GM12878 (cell line): ENCODE data around the gene ASTN1. TPM values are rescaled to one million over a fixed set of nuclear protein-coding genes. Genes with fewer than 3 reads are reported as not detected.

ENCODE experiments used
- ATAC-seq: fragments of 200-7000 bp; cut with Tn5 transposase; 3 replicates; pipeline ENCODE4 v1.9.1; 2020; ENCODE audit warnings: mild to moderate bottlenecking, moderate library complexity
- BruUV-seq: library from RNA; stranded (reverse); fragments of 400-500 nt; replicated peaks from 2 replicates; lab custom pipeline; 2021; lab: Mats Ljungman, UMichigan
- CTCF ChIA-PET: fragments of 300-600 bp; sonication (Branson Sonifier 250); formaldehyde crosslinking; extraction: SDS; loops from one replicate; lab custom pipeline; 2021; ENCODE audit warnings: inconsistent platforms; lab: Yijun Ruan, JAX
- POLR2A ChIA-PET: fragments of 350-600 bp; formaldehyde crosslinking; extraction: SDS; loops from one replicate; lab custom pipeline; 2021; ENCODE audit warnings: inconsistent platforms; lab: Charles Lee
- RAD21 ChIA-PET: fragments of 300-600 bp; sonication (Branson Sonifier 250); formaldehyde crosslinking; loops from one replicate; lab custom pipeline; 2023; ENCODE audit warnings: antibody characterized with exemption; ENCODE audit not compliant: unreplicated experiment; lab: Charles Lee
- SMC1A ChIA-PET: fragments of 300-600 bp; sonication (Branson Sonifier 250); formaldehyde crosslinking; loops from one replicate; lab custom pipeline; 2023; ENCODE audit not compliant: unreplicated experiment, uncharacterized antibody; lab: Charles Lee
- DNase-seq: peaks from one replicate; pipeline ENCODE4 v3.0.0-alpha.2; 2011; ENCODE audit warnings: low read depth, low spot score
- FAIRE-seq: peaks from 3 replicates; lab custom pipeline; 2011; peaks lifted over from hg19 to GRCh38; lab: Jason Lieb, UNC
- H2AFZ ChIP-seq: 2 replicates; pipeline ENCODE4 v1.6.0; 2011; ENCODE audit warnings: low read depth, low read length, control low read depth; ENCODE audit not compliant: control insufficient read depth
- H3K27ac ChIP-seq: 2 replicates; pipeline ENCODE4 v1.5.1; 2011; ENCODE audit warnings: control low read depth; ENCODE audit not compliant: control insufficient read depth, insufficient read depth
- H3K27me3 ChIP-seq, 2 experiments: replicated peaks in 1 of 2; 2 replicates each; pipeline versions ENCODE4 v1.6.0 to v1.6.1; 2011; ENCODE audit warnings: low read length in 1 of 2; ENCODE audit not compliant: control insufficient read depth in 2 of 2, insufficient read depth in 2 of 2
- H3K36me3 ChIP-seq, 2 experiments: 2 replicates each; pipeline ENCODE4 v1.5.1; 2011; ENCODE audit warnings: low read length in 1 of 2; ENCODE audit not compliant: control insufficient read depth in 2 of 2, insufficient read depth in 2 of 2
- H3K4me1 ChIP-seq: 2 replicates; pipeline ENCODE4 v1.6.1; 2011; ENCODE audit warnings: mild to moderate bottlenecking, low read length, moderate library complexity, mixed read lengths; ENCODE audit not compliant: control insufficient read depth, insufficient read depth
- H3K4me2 ChIP-seq: 2 replicates; pipeline ENCODE4 v1.6.0; 2011; ENCODE audit warnings: control low read depth; ENCODE audit not compliant: control insufficient read depth, insufficient read depth
- H3K4me3 ChIP-seq: fragments of 200-600 bp; sonication (generic); 2 replicates; pipeline ENCODE4 v1.5.1; 2016
- H3K79me2 ChIP-seq: 2 replicates; pipeline ENCODE4 v1.6.0; 2011; ENCODE audit warnings: low read length; ENCODE audit not compliant: control insufficient read depth, insufficient read depth
- H3K9ac ChIP-seq: 2 replicates; pipeline ENCODE4 v1.8.0; 2011; ENCODE audit warnings: low read length, control low read depth, mixed read lengths; ENCODE audit not compliant: control insufficient read depth, insufficient read depth
- H3K9me3 ChIP-seq: replicated peaks from 3 replicates; pipeline ENCODE4 v1.5.1; 2011; ENCODE audit warnings: mild to moderate bottlenecking, low read length; ENCODE audit not compliant: control insufficient read depth, insufficient read depth
- H4K20me1 ChIP-seq: 2 replicates; pipeline ENCODE4 v1.6.0; 2011; ENCODE audit not compliant: control insufficient read depth, insufficient read depth
- FOXM1 ChIP-seq: IDR thresholded peaks from 2 replicates; pipeline ENCODE4 v1.6.1; 2012; ENCODE audit warnings: low read depth, mild to moderate bottlenecking, inconsistent platforms, low read length, moderate library complexity
- GABPA ChIP-seq: IDR thresholded peaks from 2 replicates; pipeline ENCODE4 v1.6.1; 2014; ENCODE audit warnings: antibody characterized with exemption, low read depth, mild to moderate bottlenecking, inconsistent platforms
- HCFC1 ChIP-seq: fragments of 150-350 bp; IDR thresholded peaks from 2 replicates; pipeline ENCODE4 v1.6.1; 2014; ENCODE audit warnings: low read length
- LARP7 ChIP-seq: fragments of 450-650 bp; IDR thresholded peaks from 2 replicates; pipeline ENCODE4 v1.6.1; 2017; ENCODE audit warnings: mild to moderate bottlenecking
- MLLT1 ChIP-seq: fragments of 450-650 bp; IDR thresholded peaks from 2 replicates; pipeline ENCODE4 v1.6.1; 2016; ENCODE audit warnings: mild to moderate bottlenecking
- NFIC ChIP-seq: IDR thresholded peaks from 2 replicates; pipeline ENCODE4 v1.6.1; 2012; ENCODE audit warnings: low read depth, mild to moderate bottlenecking, inconsistent platforms, low read length, moderate library complexity
- PAX5 ChIP-seq: IDR thresholded peaks from 2 replicates; pipeline ENCODE4 v1.6.1; 2011; ENCODE audit warnings: low read depth, low read length, borderline replicate concordance
- PAX8 ChIP-seq: fragments of 450-650 bp; IDR thresholded peaks from 2 replicates; pipeline ENCODE4 v1.6.1; 2017; ENCODE audit warnings: mild to moderate bottlenecking, moderate library complexity
- SMAD1 ChIP-seq: fragments of 450-650 bp; IDR thresholded peaks from 2 replicates; pipeline ENCODE4 v1.6.1; 2018; ENCODE audit warnings: mild to moderate bottlenecking, low read depth; ENCODE audit not compliant: partially characterized antibody
- SRF ChIP-seq, 2 experiments: IDR thresholded peaks; 2 replicates each; pipeline ENCODE4 v1.6.1; 2011; ENCODE audit warnings: low read depth in 2 of 2, low read length in 2 of 2, mild to moderate bottlenecking in 1 of 2, moderate library complexity in 1 of 2
- ZBTB33 ChIP-seq: fragments of 450-650 bp; IDR thresholded peaks from 2 replicates; pipeline ENCODE4 v1.6.1; 2017; ENCODE audit warnings: mild to moderate bottlenecking
- ZNF217 ChIP-seq: fragments of 450-650 bp; IDR thresholded peaks from 2 replicates; pipeline ENCODE4 v1.6.1; 2017; ENCODE audit warnings: antibody characterized with exemption, mild to moderate bottlenecking
- WGBS: methylation state at CpG from one replicate; pipeline ENCODE4 v1.1.6; 2016; ENCODE audit warnings: low lambda C conversion rate; ENCODE audit not compliant: insufficient replicate concordance, insufficient coverage; ENCODE audit errors: missing lambda C conversion rate; 5-methylcytosine and 5-hydroxymethylcytosine counted together
- in situ Hi-C: fragments of 300-500 bp; cut with MboI; formaldehyde crosslinking; loops from 9 replicates; pipeline ENCODE4 v1.14.3; 2018; ENCODE audit warnings: mixed read lengths
- intact Hi-C: fragments of 100-400 bp; cut with micrococcal nuclease; formaldehyde crosslinking; loops from one replicate; pipeline ENCODE4 v1.14.2; 2022; ENCODE audit not compliant: unreplicated experiment
- polyA plus RNA-seq, 11 experiments: library from polyadenylated mRNA; depleted of rRNA in 4 of 11; unstranded in 6 of 11; stranded (reverse) in 5 of 11; fragments of >200 nt; fragmentation: Nextera tagmentation in 4 of 11; fragmentation: Illumina TruSeq in 1 of 11; extraction: Ambion mirVana in 4 of 11; extraction: Trizol in 1 of 11; gene quantifications; 1 replicate in 1 of 11; 2 replicates in 10 of 11; pipeline versions ENCODE4 v1.2.1 to v1.2.3, GENCODE V29; 2011 to 2016; ENCODE audit warnings: inconsistent platforms in 2 of 11, missing spikeins in 2 of 11, low read depth in 1 of 11
- total RNA-seq, 4 experiments: library from RNA; depleted of rRNA in 3 of 4; stranded (reverse); fragments of >200 nt in 3 of 4; fragmentation: Illumina TruSeq in 1 of 4; extraction: Trizol in 1 of 4; gene quantifications; 2 replicates each; pipeline versions ENCODE4 v1.2.1 to v1.2.3, GENCODE V29; 2013 to 2021

Gene ASTN1
- total and polyA plus RNA-seq, 10 of the 15 experiments (the other 5 are each of a cell fraction or from before 2014, with no cell fraction given) = 0.04 TPM; not detected in 9

- no peak for TF ChIP-seq NFIC
- TF ChIP-seq SMAD1 = no peak
- H2AFZ ChIP-seq = no peak overlapping the region
- no peaks in the 10 kb centered on the region for H3K36me3 ChIP-seq
- H3K9ac ChIP-seq = no peak overlapping the region
- FAIRE-seq (no peak), DNase-seq (no peak), ATAC-seq (no peak)
- CTCF ChIA-PET = no interaction called here
- 32% methylated on average over 5 of the region's 6 CpGs for WGBS
- SMC1A ChIA-PET = no interaction called here
- no peak overlapping the region for H3K27ac ChIP-seq
- H4K20me1 ChIP-seq = no peaks in the 10 kb centered on the region
- peaks cover 0 to 10% of the 10 kb centered on the region in 2 experiments; a peak in 1 of 4 replicates for H3K27me3 ChIP-seq
- BruUV-seq = no TSS peak
- H3K4me1 ChIP-seq = no peaks in the 10 kb centered on the region
- no peaks in the 10 kb centered on the region for H3K79me2 ChIP-seq
- no peak overlapping the region for H3K4me3 ChIP-seq
- in situ Hi-C loops = loop anchor here (10.0 kb wide), 1 partner anchor 280 kb away; no protein-coding TSS in a partner anchor
- RAD21 ChIA-PET = no interaction called here
- intact Hi-C loops = no loop called here
- no peak overlapping the region for H3K4me2 ChIP-seq
- H3K9me3 ChIP-seq = no peaks in the 10 kb centered on the region
- POLR2A ChIA-PET = no interaction called here
These were observed 10.6 kb upstream of the ASTN1 start for GRCh38 chr1:177174921-177175634.

GRCh38 chr1:177173976-177174375 is 9.5 kb upstream of the ASTN1 start:
- ATAC-seq (no peak), FAIRE-seq (no peak), DNase-seq (no peak)
- POLR2A ChIA-PET = no interaction called here
- CTCF ChIA-PET = interaction anchor here (1.1 kb wide), 1 partner anchor 14 kb away, joined by 3 read pairs; no protein-coding TSS in a partner anchor
- Histone ChIP-seq H3K9ac (no peak overlapping the region), H4K20me1 (no peaks in the 10 kb centered on the region), H3K4me3 (no peak overlapping the region), H3K27me3 (peaks cover 0 to 10% of the 10 kb centered on the region in 2 experiments; a peak in 2 of 4 replicates), H3K27ac (no peak overlapping the region), H3K9me3 (no peaks in the 10 kb centered on the region), H3K36me3 (no peaks in the 10 kb centered on the region), H2AFZ (no peak overlapping the region), H3K79me2 (no peaks in the 10 kb centered on the region), H3K4me1 (no peaks in the 10 kb centered on the region), H3K4me2 (no peak overlapping the region)
- RAD21 ChIA-PET = no interaction called here
- SMC1A ChIA-PET = no interaction called here
- WGBS = 20% methylated on average over 2 of the region's 2 CpGs
- intact Hi-C loops (no loop called here), in situ Hi-C loops (loop anchor here (10.0 kb wide), 1 partner anchor 279 kb away; no protein-coding TSS in a partner anchor)
- BruUV-seq = no TSS peak
- TF ChIP-seq MLLT1 (no peak), FOXM1 (no peak), GABPA (no peak), PAX5 (no peak), PAX8 (no peak), ZBTB33 (no peak), HCFC1 (no peak), SRF (IDR thresholded peaks at IDR 0.05; ENCODE audit: low read depth in 2 of 2, low read length in 2 of 2) (no peak), LARP7 (no peak), ZNF217 (no peak)
